Ishikawa (cell line): ENCODE data around the gene SPSB3.

Source experiments
- CREB1 ChIP-seq: IDR thresholded peaks from 2 replicates; pipeline ENCODE4 v1.6.1; 2012; ENCODE audit warnings: low read depth
- TCF12 ChIP-seq: IDR thresholded peaks from 2 replicates; pipeline ENCODE4 v1.6.1; 2012; ENCODE audit warnings: low read depth
- TEAD4 ChIP-seq: IDR thresholded peaks from 2 replicates; pipeline ENCODE4 v1.6.1; 2012
- TF ChIP-seq, protein P1 (sequence below): IDR thresholded peaks from 2 replicates; pipeline ENCODE4 v1.6.1; 2012; ENCODE audit warnings: low read depth, mild to moderate bottlenecking
- TF ChIP-seq, protein P2 (sequence below): IDR thresholded peaks from 2 replicates; pipeline ENCODE4 v1.6.1; 2012

DNA sequence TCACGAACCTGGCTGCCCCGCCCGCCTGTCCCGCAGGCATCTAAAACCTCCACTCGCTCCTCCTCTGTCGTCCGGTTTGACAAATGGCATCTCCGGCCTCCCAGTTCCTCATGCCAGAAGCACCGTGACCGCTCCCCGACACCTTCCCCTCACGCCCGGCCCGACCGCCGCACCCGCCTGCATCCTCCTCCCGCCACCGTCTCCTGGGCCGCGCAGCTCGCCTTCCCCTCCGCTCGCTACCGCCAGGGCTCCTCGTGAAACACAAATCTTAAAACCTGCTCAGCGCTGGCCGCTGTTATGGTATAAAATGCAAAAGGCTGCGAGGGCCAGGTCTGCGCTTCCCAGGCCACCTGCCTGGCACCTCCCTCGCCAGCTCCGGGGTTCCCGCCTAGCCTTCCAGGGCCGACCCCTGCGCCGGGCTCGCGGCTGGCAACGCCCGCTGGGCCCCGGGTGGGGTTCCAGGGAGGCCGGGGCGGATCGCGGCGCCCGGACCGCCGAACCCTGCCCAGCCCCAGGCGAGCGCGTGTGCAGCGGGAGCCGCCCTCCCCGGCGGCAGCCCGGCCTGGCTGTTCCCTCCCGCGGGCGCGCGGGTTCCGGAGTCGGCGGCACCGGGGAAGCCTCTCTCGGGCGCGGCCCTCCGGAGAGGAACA is 488 bp downstream of the SPSB3 start:
- TF ChIP-seq, protein P1, sequence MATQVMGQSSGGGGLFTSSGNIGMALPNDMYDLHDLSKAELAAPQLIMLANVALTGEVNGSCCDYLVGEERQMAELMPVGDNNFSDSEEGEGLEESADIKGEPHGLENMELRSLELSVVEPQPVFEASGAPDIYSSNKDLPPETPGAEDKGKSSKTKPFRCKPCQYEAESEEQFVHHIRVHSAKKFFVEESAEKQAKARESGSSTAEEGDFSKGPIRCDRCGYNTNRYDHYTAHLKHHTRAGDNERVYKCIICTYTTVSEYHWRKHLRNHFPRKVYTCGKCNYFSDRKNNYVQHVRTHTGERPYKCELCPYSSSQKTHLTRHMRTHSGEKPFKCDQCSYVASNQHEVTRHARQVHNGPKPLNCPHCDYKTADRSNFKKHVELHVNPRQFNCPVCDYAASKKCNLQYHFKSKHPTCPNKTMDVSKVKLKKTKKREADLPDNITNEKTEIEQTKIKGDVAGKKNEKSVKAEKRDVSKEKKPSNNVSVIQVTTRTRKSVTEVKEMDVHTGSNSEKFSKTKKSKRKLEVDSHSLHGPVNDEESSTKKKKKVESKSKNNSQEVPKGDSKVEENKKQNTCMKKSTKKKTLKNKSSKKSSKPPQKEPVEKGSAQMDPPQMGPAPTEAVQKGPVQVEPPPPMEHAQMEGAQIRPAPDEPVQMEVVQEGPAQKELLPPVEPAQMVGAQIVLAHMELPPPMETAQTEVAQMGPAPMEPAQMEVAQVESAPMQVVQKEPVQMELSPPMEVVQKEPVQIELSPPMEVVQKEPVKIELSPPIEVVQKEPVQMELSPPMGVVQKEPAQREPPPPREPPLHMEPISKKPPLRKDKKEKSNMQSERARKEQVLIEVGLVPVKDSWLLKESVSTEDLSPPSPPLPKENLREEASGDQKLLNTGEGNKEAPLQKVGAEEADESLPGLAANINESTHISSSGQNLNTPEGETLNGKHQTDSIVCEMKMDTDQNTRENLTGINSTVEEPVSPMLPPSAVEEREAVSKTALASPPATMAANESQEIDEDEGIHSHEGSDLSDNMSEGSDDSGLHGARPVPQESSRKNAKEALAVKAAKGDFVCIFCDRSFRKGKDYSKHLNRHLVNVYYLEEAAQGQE = no peak
- no peak for TF ChIP-seq TCF12
- TF ChIP-seq, protein P2, sequence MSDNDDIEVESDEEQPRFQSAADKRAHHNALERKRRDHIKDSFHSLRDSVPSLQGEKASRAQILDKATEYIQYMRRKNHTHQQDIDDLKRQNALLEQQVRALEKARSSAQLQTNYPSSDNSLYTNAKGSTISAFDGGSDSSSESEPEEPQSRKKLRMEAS = peak; percentile 35
- TF ChIP-seq TEAD4 = 0 out of 2 replicates have a peak, but pooled peaks have one; percentile 19
- TF ChIP-seq CREB1 = no peak
